Uterus (tissue), 4 donors: ENCODE results near the gene SRPK2. TPM values are rescaled to one million over a fixed set of nuclear protein-coding genes. Genes with fewer than 3 reads are reported as not detected.

Experiments
- DNase-seq, 2 donors: peaks; one replicate each; pipeline ENCODE4 v3.0.0-alpha.2; 2019 to 2020
- H3K27ac ChIP-seq, 2 donors: fragments of 200-600 bp; sonication (generic); 1 replicate in 1 of 2; 2 replicates in 1 of 2; pipeline ENCODE4 v1.5.1; 2016 to 2018
- H3K27me3 ChIP-seq, 2 donors: fragments of 200-600 bp; sonication (generic); one replicate each; pipeline ENCODE4 v1.5.1; 2018 to 2019; ENCODE audit warnings: control low read depth in 1 of 2
- H3K36me3 ChIP-seq, 2 donors: fragments of 200-600 bp; sonication (generic); one replicate each; pipeline ENCODE4 v1.5.1; 2019; ENCODE audit warnings: control low read depth in 1 of 2
- H3K4me1 ChIP-seq, 2 donors: fragments of 200-600 bp; sonication (generic); one replicate each; pipeline ENCODE4 v1.5.1; 2018 to 2019; ENCODE audit warnings: control low read depth in 1 of 2
- H3K4me3 ChIP-seq, 2 donors: fragments of 200-600 bp; sonication (generic); 1 replicate in 1 of 2; 2 replicates in 1 of 2; pipeline ENCODE4 v1.5.1; 2018 to 2019; ENCODE audit warnings: mild to moderate bottlenecking in 1 of 2
- H3K9me3 ChIP-seq, 2 donors: fragments of 200-600 bp; sonication (generic); one replicate each; pipeline ENCODE4 v1.5.1; 2019; ENCODE audit warnings: control low read depth in 1 of 2
- POLR2A ChIP-seq, 2 donors: fragments of 450-650 bp; IDR thresholded peaks; one replicate each; pipeline ENCODE4 v1.6.1; 2016; ENCODE audit warnings: antibody characterized with exemption in 2 of 2, mild to moderate bottlenecking in 1 of 2, moderate library complexity in 1 of 2
- intact Hi-C: fragments of 100-400 bp; cut with DNase I; formaldehyde crosslinking; loops from one replicate; pipeline ENCODE4 v1.15.1; 2023; ENCODE audit warnings: low total_unique reads
- total RNA-seq, 4 donors: library from RNA; depleted of rRNA in 3 of 4; stranded (reverse); fragments of >200 nt in 3 of 4; gene quantifications; one replicate each; pipeline versions ENCODE4 v1.1.0 to v1.2.4, GENCODE V29; 2014 to 2023
- TF ChIP-seq, protein P1 (sequence below), 4 experiments: fragments of 200-600 bp in 2 of 4; fragments of 450-650 bp in 2 of 4; sonication (generic) in 2 of 4; IDR thresholded peaks; one replicate each; pipeline ENCODE4 v1.5.1; 2016 to 2019; ENCODE audit warnings: antibody characterized with exemption in 4 of 4, mild to moderate bottlenecking in 2 of 4, moderate library complexity in 1 of 4
- donor health status: DM: yes; HTN: yes; CAD: no.

Gene SRPK2
- total RNA-seq, 4 donors from 2014 or later = 40.0 to 129 (median 76.6) TPM

DNA sequence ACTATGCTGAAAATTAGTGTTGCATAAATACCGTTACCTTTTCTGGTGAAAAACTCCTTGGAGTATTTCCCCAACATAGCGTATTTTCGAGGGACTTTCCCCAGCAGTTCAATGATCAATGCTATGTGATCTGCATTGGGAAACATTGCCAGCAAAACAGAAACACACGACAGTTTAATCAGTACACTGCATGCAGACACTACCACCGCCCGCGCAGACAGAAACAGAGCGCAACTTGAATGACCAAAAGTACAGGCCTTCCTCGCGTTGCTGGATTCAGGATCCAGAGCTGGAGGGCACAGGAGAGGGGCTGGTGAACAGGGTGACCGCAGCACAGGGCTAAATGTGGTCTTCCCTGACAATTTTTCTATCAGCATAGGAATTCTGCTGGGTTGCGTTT, 263.0 kb downstream of the SRPK2 start:
- Histone ChIP-seq H3K4me1 (no peaks in the 10 kb centered on the region), H3K27ac (no peak overlapping the region), H3K9me3 (no peaks in the 10 kb centered on the region), H3K4me3 (no peak overlapping the region), H3K27me3 (no peaks in the 10 kb centered on the region), H3K36me3 (no peaks in the 10 kb centered on the region)
- DNase-seq = no peak
- no peak for TF ChIP-seq POLR2A (IDR thresholded peaks at IDR 0.05)
- TF ChIP-seq, protein P1, sequence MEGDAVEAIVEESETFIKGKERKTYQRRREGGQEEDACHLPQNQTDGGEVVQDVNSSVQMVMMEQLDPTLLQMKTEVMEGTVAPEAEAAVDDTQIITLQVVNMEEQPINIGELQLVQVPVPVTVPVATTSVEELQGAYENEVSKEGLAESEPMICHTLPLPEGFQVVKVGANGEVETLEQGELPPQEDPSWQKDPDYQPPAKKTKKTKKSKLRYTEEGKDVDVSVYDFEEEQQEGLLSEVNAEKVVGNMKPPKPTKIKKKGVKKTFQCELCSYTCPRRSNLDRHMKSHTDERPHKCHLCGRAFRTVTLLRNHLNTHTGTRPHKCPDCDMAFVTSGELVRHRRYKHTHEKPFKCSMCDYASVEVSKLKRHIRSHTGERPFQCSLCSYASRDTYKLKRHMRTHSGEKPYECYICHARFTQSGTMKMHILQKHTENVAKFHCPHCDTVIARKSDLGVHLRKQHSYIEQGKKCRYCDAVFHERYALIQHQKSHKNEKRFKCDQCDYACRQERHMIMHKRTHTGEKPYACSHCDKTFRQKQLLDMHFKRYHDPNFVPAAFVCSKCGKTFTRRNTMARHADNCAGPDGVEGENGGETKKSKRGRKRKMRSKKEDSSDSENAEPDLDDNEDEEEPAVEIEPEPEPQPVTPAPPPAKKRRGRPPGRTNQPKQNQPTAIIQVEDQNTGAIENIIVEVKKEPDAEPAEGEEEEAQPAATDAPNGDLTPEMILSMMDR (IDR thresholded peaks at IDR 0.05) = no peak
- intact Hi-C loops = no loop called here

DNA sequence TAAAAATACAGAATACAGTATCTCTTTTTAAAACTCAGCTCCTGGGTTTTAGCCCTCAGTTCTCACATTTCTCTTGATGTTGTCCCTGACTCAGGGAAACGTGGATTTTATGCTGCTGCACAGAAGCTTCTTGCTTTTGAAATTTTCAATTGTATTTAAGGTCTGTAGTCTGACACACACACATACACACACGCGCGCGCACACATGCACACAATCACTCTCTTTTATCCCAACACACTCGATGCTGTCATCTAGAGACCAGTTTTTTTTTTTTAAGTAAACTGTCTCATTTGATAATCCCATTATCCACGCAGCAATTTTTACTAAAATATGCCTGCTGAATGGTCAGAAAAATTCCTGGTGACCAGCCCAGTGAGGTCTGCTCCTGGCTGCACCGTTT, 266.1 kb downstream of the SRPK2 start:
- TF ChIP-seq, protein P1 (IDR thresholded peaks at IDR 0.05) = no peak
- TF ChIP-seq POLR2A (IDR thresholded peaks at IDR 0.05) = no peak
- no peaks in the 10 kb centered on the region for H3K9me3 ChIP-seq
- no peak for DNase-seq
- H3K27me3 ChIP-seq = no peaks in the 10 kb centered on the region
- H3K4me3 ChIP-seq = no peak overlapping the region
- H3K4me1 ChIP-seq = no peaks in the 10 kb centered on the region
- H3K36me3 ChIP-seq = no peaks in the 10 kb centered on the region
- H3K27ac ChIP-seq = no peak overlapping the region
- intact Hi-C loops = no loop called here

DNA sequence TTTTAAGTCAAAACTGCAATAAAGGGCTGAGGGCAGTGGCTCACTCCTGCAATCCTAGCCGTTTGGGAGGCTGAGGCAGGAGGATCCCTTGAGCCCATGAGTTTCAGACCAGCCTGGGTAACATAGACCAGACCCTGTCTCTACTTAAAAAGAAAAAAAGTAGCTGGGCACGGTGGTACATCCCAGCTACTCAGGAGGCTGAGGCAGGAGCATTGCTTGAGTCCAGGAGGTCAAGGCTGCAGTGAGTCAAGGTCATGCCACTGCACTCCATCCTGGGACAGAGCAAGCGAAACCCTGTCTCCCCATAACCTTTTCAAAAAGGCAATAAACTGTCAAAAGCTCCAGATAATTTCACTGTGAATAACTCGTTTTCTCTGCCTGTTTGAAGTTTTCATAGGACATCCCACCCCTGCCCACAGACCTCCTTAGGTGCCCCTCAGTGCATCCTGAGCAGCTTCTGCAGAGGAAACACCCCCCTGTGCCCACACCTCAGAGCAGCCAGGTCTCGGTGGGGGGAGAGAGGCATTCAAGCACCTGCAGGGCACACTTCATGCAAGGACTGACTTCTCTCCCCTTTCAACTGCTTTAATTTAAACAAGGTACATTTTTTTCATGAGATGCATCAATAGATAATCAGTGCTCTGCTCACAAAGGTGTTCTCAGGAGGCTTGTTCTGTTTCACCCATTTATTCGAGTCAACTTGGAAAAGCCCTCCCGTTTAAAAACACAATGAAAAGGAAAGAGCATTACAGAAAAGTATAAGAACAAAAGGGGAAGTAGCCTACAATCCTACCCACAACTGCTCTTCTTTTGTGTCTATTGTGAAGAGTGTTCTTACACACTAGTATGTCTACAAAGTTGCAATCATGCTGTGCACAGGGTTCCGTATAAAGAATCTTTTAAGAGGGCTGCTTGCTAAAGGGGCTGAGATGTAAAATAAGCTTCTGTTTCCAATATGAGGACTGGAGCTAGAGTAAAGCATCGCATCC, 269.8 kb downstream of the SRPK2 start:
- DNase-seq = no peak
- no peak for TF ChIP-seq POLR2A (IDR thresholded peaks at IDR 0.05)
- TF ChIP-seq, protein P1 (IDR thresholded peaks at IDR 0.05) = no peak

DNA sequence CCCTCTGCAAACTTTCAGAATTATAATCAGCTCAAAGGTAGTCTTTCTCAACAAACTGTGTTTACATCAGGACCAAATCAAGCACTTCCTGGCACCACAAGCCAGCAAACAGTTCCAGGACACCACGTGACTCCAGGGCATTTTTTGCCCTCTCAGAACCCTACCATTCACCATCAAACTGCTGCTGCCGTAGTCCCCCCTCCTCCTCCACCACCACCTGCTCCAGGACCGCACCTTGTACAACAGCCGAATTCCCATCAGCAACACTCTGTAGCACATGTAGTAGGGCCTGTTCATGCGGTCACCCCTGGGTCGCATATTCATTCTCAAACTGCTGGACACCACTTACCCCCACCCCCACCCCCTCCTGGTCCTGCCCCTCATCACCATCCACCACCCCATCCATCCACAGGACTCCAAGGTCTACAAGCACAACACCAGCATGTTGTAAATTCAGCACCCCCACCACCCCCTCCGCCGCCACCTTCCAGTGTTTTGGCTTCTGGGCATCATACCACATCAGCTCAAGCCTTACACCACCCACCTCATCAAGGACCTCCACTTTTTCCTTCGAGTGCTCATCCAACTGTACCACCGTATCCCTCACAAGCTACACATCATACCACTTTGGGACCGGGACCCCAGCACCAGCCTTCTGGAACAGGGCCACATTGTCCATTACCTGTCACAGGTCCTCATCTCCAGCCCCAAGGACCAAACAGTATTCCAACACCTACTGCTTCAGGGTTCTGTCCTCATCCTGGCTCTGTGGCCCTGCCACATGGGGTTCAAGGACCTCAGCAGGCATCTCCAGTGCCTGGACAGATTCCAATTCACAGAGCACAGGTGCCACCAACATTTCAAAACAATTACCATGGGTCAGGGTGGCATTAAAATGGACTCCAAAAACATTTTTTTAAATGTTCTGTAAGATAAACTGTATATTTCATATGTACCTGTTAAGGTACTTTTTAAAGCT, 276.0 kb downstream of the SRPK2 start:
- no peaks in the 10 kb centered on the region for H3K36me3 ChIP-seq
- intact Hi-C loops = no loop called here
- H3K27me3 ChIP-seq = no peaks in the 10 kb centered on the region
- no peak overlapping the region for H3K27ac ChIP-seq
- DNase-seq = no peak
- H3K9me3 ChIP-seq = no peaks in the 10 kb centered on the region
- no peak overlapping the region for H3K4me3 ChIP-seq
- H3K4me1 ChIP-seq = no peaks in the 10 kb centered on the region
- no peak for TF ChIP-seq POLR2A (IDR thresholded peaks at IDR 0.05)
- TF ChIP-seq, protein P1 (IDR thresholded peaks at IDR 0.05) = no peak

More for the DNA sequence above, 269.8 kb downstream of the SRPK2 start:
- Histone ChIP-seq H3K4me1 (no peaks in the 10 kb centered on the region), H3K36me3 (no peaks in the 10 kb centered on the region), H3K27me3 (no peaks in the 10 kb centered on the region), H3K9me3 (no peaks in the 10 kb centered on the region), H3K27ac (no peak overlapping the region), H3K4me3 (no peak overlapping the region)
- intact Hi-C loops = no loop called here
